Measurements from ENCODE around the gene MED26. TPM values are rescaled to one million over a fixed set of nuclear protein-coding genes. Genes with fewer than 3 reads are reported as not detected.

The MED26 gene
- total and polyA plus RNA-seq, 2 of the 13 experiments (the other 11 are each of a cell fraction or from before 2014, with no cell fraction given): 3.5 to 3.8 TPM

GRCh38 chr19:16628183-16628983, at the start of gene MED26 (continued):
- TF ChIP-seq KMT2B (CRISPR knock-in tag; IDR thresholded peaks at IDR 0.05) (peak; percentile 79), POLR2AphosphoS2 (IDR thresholded peaks at IDR 0.05; ENCODE audit: low read depth, low read length) (no peak), ARHGAP35 (CRISPR knock-in tag; IDR thresholded peaks at IDR 0.05; ENCODE audit: borderline replicate concordance) (no peak), MEF2D (CRISPR knock-in tag; IDR thresholded peaks at IDR 0.05) (peak; percentile 53; the same call in 1 of the 2 replicates), ZNF644 (CRISPR knock-in tag; IDR thresholded peaks at IDR 0.05; ENCODE audit: low read depth) (no peak), SCMH1 (CRISPR knock-in tag; IDR thresholded peaks at IDR 0.05; ENCODE audit: borderline replicate concordance) (no peak), GATAD1 (CRISPR knock-in tag; IDR thresholded peaks at IDR 0.05) (peak; percentile 86), ZSCAN25 (CRISPR knock-in tag; IDR thresholded peaks at IDR 0.05) (no peak; the same call in 1 of the 2 replicates), NR1H2 (CRISPR knock-in tag; IDR thresholded peaks at IDR 0.05; ENCODE audit: borderline replicate concordance, low read depth) (no peak), SALL2 (CRISPR knock-in tag; IDR thresholded peaks at IDR 0.05) (0 out of 2 replicates have a peak, but pooled peaks have one; percentile 10), ZNF674 (CRISPR knock-in tag; IDR thresholded peaks at IDR 0.05; ENCODE audit: low read depth) (0 out of 2 replicates have a peak, but pooled peaks have one; percentile 54), POLR2AphosphoS5 (IDR thresholded peaks at IDR 0.05; ENCODE audit: low read depth, low read length) (peak; percentile 78), ZNF546 (CRISPR knock-in tag; conservative IDR thresholded peaks at IDR 0.05) (no peak), ZNF446 (CRISPR knock-in tag; IDR thresholded peaks at IDR 0.05) (no peak), ZMYM4 (CRISPR knock-in tag; IDR thresholded peaks at IDR 0.05) (peak; percentile 75), RFX1 (IDR thresholded peaks at IDR 0.05) (no peak; the same call in 1 of the 2 replicates), MLX (CRISPR knock-in tag; IDR thresholded peaks at IDR 0.05) (no peak), PCBP1 (IDR thresholded peaks at IDR 0.05; ENCODE audit: borderline replicate concordance, low read depth, low read length) (no peak), NR2F2 (IDR thresholded peaks at IDR 0.05; ENCODE audit: borderline replicate concordance, low read depth) (no peak), ZNF788 (CRISPR knock-in tag; IDR thresholded peaks at IDR 0.05; ENCODE audit: borderline replicate concordance) (peak; percentile 83; the same call in 1 of the 2 replicates)
- TF ChIP-seq, protein P1, sequence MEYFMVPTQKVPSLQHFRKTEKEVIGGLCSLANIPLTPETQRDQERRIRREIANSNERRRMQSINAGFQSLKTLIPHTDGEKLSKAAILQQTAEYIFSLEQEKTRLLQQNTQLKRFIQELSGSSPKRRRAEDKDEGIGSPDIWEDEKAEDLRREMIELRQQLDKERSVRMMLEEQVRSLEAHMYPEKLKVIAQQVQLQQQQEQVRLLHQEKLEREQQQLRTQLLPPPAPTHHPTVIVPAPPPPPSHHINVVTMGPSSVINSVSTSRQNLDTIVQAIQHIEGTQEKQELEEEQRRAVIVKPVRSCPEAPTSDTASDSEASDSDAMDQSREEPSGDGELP (IDR thresholded peaks at IDR 0.05; ENCODE audit: borderline replicate concordance, low read depth): peak; percentile 22; the same call in 1 of the 2 replicates
- TF ChIP-seq, protein P2, sequence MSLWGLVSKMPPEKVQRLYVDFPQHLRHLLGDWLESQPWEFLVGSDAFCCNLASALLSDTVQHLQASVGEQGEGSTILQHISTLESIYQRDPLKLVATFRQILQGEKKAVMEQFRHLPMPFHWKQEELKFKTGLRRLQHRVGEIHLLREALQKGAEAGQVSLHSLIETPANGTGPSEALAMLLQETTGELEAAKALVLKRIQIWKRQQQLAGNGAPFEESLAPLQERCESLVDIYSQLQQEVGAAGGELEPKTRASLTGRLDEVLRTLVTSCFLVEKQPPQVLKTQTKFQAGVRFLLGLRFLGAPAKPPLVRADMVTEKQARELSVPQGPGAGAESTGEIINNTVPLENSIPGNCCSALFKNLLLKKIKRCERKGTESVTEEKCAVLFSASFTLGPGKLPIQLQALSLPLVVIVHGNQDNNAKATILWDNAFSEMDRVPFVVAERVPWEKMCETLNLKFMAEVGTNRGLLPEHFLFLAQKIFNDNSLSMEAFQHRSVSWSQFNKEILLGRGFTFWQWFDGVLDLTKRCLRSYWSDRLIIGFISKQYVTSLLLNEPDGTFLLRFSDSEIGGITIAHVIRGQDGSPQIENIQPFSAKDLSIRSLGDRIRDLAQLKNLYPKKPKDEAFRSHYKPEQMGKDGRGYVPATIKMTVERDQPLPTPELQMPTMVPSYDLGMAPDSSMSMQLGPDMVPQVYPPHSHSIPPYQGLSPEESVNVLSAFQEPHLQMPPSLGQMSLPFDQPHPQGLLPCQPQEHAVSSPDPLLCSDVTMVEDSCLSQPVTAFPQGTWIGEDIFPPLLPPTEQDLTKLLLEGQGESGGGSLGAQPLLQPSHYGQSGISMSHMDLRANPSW (CRISPR knock-in tag; IDR thresholded peaks at IDR 0.05; ENCODE audit: borderline replicate concordance): no peak
- TF ChIP-seq, protein P3, sequence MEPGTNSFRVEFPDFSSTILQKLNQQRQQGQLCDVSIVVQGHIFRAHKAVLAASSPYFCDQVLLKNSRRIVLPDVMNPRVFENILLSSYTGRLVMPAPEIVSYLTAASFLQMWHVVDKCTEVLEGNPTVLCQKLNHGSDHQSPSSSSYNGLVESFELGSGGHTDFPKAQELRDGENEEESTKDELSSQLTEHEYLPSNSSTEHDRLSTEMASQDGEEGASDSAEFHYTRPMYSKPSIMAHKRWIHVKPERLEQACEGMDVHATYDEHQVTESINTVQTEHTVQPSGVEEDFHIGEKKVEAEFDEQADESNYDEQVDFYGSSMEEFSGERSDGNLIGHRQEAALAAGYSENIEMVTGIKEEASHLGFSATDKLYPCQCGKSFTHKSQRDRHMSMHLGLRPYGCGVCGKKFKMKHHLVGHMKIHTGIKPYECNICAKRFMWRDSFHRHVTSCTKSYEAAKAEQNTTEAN (CRISPR knock-in tag; conservative IDR thresholded peaks at IDR 0.05): no peak; the same call in 1 of the 2 replicates
